GM12873 (cell line): Measurements from ENCODE around the gene POU5F2.

ENCODE experiments used
- CTCF ChIP-seq: IDR thresholded peaks from 2 replicates; pipeline ENCODE4 v1.5.1; 2012; ENCODE audit warnings: low read depth, mild to moderate bottlenecking, moderate library complexity, low read length, control low read depth; ENCODE audit not compliant: insufficient read depth; ENCODE audit errors: missing control alignments

The POU5F2 gene

GRCh38 chr5:93756372-93756771 lies 15.0 kb upstream of the POU5F2 start:
- TF ChIP-seq CTCF = no peak

DNA sequence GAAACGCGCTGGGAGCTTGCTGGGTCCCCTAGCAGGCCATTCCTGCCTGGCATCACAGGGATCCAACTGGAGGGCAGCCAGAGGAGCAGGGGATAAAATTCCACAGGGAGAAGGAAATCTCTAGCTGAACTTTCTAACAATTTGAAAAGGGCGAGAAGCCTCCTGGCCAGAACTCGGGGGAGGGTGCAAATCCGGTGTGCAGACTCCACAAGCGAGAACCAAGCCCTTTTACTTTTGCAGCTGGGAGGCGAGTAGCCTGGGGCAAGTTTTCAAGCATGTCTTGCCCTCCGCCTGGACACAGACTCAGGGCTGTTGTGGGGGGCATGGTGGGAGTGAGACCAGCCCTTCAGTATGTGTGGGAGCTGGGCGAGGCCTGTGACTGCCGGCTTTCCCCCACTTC lies 14.3 kb upstream of the POU5F2 start:
- TF ChIP-seq CTCF = no peak

DNA sequence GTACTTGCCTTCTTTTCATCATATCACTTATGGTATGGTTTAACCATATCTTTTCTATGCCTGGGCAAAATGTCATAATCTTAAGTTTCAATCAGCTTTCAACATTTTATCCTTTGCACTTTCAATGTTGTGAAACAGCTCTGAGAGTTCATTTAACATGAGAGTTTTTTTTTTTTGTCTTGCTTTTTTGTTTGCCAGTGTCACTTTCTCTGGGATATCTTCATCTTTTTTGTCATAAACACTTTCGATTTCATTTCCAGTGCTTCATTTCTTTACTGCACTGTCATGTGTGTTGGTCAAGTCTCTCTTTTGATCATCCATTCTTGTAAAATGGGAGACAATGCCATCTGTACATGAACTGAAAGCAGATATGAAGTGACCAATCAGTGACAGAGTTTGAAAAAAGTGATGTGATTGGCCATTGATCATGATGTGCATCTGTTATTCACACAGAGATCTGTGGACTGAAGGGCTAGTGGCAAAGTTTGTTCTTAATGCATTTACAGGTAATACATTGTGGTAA lies 7.5 kb upstream of the POU5F2 start:
- no peak for TF ChIP-seq CTCF

- TF ChIP-seq CTCF = no peak
Observed at GRCh38 chr5:93746406-93747056, 5.1 kb upstream of the POU5F2 start.

DNA sequence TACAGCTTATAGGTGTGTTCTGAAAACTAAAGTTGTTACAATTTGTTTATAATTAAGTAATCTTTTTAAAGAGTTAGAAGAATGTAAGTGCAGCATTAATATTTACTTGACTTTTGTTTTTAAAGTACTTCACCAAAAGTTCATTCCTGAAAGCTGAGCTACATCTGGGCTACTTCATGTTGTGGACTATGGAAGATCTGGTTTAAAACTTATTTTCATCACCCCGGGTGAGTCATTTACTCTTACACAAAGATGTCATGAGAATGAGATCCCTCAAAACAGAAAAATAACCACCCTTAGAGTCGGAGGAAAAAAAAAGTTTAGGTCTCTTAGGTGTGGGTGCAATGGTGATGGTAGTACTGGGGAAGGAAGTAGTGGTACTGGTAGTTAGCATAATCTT lies 5.1 kb downstream of the POU5F2 start:
- TF ChIP-seq CTCF = no peak

DNA sequence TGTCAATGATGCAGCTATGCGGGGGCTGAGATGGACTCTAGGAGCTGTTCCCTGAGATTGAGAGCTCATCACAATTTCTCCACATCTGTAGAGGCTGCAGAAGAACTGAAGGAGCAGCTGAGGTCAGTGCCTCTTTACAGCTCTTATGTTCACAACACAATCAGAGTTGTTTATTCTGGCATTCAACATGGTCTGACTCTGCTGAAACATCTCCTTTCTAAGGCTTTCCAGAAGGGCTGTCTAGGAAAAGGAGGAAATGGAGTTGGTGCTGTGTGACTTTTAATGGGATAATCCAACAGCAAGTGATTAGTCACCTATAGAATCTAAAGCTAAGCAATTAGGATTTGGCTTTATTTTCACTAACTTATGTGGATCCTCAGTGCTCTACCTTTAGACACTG lies 6.0 kb downstream of the POU5F2 start:
- no peak for TF ChIP-seq CTCF

- no peak for TF ChIP-seq CTCF
Observed at GRCh38 chr5:93731987-93732386, 9.4 kb downstream of the POU5F2 start.

GRCh38 chr5:93726595-93726994 lies 14.8 kb downstream of the POU5F2 start:
- no peak for TF ChIP-seq CTCF
